Gastrocnemius medialis (tissue), 4 donors: ENCODE results near the gene WFS1.

Source experiments
- POLR2A ChIP-seq, 2 donors: fragments of 450-650 bp; IDR thresholded peaks; one replicate each; pipeline ENCODE4 v1.6.1; 2017; ENCODE audit warnings: antibody characterized with exemption in 2 of 2, mild to moderate bottlenecking in 2 of 2, moderate library complexity in 2 of 2
- TF ChIP-seq, protein P1 (sequence below), 5 experiments: fragments of 450-650 bp in 3 of 5; fragments of 200-600 bp in 2 of 5; sonication (generic) in 2 of 5; IDR thresholded peaks in 4 of 5; conservative IDR thresholded peaks in 1 of 5; 1 replicate in 4 of 5; 2 replicates in 1 of 5; pipeline ENCODE4 v1.5.1; 2016 to 2019; ENCODE audit warnings: antibody characterized with exemption in 5 of 5, mild to moderate bottlenecking in 3 of 5, moderate library complexity in 3 of 5

DNA sequence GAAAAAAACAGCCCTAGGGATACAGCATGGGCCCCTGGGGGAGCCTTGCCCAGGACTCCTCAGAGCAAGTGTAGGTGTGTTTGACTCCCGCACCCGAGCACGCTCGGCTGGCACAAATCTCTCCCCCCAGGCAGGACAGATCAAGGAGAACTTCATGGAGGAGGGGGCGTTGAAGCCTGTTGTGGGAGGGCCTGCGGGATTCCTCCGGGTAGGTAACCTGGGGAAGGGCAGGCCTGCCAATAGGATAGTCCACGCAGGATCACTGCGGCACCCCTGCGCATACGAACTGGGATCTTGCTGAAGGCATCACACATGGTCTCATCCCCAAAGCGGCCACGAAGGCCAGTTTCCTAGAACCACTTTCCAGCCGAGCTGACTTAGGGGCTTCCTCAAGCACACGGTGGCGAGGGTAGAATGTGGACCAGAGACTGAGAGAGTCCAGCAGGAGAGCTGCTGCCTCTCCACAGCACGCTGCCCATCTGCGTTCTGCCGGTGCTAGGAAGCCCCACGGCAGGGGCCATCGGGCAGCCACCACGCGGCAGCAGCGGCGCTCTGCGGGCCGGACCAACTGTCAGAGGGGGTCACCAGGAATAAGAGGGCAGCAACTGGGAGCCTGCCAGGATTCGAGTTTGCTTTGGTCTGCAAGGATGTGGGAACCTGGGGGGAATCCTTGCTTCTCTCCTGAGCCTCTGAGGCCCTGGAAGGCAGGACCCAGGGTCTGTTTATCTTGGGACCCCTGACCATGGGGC, 56.8 kb downstream of the WFS1 start:
- TF ChIP-seq POLR2A (IDR thresholded peaks at IDR 0.05) = no peak
- TF ChIP-seq, protein P1, sequence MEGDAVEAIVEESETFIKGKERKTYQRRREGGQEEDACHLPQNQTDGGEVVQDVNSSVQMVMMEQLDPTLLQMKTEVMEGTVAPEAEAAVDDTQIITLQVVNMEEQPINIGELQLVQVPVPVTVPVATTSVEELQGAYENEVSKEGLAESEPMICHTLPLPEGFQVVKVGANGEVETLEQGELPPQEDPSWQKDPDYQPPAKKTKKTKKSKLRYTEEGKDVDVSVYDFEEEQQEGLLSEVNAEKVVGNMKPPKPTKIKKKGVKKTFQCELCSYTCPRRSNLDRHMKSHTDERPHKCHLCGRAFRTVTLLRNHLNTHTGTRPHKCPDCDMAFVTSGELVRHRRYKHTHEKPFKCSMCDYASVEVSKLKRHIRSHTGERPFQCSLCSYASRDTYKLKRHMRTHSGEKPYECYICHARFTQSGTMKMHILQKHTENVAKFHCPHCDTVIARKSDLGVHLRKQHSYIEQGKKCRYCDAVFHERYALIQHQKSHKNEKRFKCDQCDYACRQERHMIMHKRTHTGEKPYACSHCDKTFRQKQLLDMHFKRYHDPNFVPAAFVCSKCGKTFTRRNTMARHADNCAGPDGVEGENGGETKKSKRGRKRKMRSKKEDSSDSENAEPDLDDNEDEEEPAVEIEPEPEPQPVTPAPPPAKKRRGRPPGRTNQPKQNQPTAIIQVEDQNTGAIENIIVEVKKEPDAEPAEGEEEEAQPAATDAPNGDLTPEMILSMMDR (IDR thresholded peaks at IDR 0.05 in 4 of 5, conservative IDR thresholded peaks at IDR 0.05 in 1 of 5) = no peak
